Astrocyte (in vitro differentiated cells and primary cell): Measurements from ENCODE around the gene PDCD1. TPM values are rescaled to one million over a fixed set of nuclear protein-coding genes. Genes with fewer than 3 reads are reported as not detected.

Source experiments
- DNase-seq: peaks from one replicate; pipeline ENCODE4 v3.0.0-alpha.2; 2010; ENCODE audit warnings: low read depth
- FAIRE-seq: peaks from 2 replicates; lab custom pipeline; 2011; peaks lifted over from hg19 to GRCh38; lab: Jason Lieb, UNC
- H2AFZ ChIP-seq: 2 replicates; pipeline ENCODE4 v1.6.0; 2012; ENCODE audit warnings: low read depth, low read length, inconsistent platforms
- H3K27ac ChIP-seq: 2 replicates; pipeline ENCODE4 v1.5.1; 2011; ENCODE audit warnings: low read depth, low read length, inconsistent platforms
- H3K27me3 ChIP-seq: 2 replicates; pipeline ENCODE4 v1.6.0; 2011; ENCODE audit warnings: low read length, inconsistent platforms; ENCODE audit not compliant: insufficient read depth
- H3K36me3 ChIP-seq: 2 replicates; pipeline ENCODE4 v1.5.1; 2011; ENCODE audit warnings: low read length, inconsistent platforms; ENCODE audit not compliant: insufficient read depth
- H3K4me1 ChIP-seq: 2 replicates; pipeline ENCODE4 v1.5.1; 2011; ENCODE audit warnings: low read length, inconsistent platforms; ENCODE audit not compliant: insufficient read depth
- H3K4me2 ChIP-seq: 2 replicates; pipeline ENCODE4 v1.6.0; 2012; ENCODE audit warnings: low read length, inconsistent platforms
- H3K4me3 ChIP-seq: 2 replicates; pipeline ENCODE4 v1.5.1; 2011; ENCODE audit warnings: low read depth, mild to moderate bottlenecking, low read length, inconsistent platforms; ENCODE audit not compliant: insufficient read depth
- H3K79me2 ChIP-seq: 2 replicates; pipeline ENCODE4 v1.6.0; 2012; ENCODE audit warnings: mild to moderate bottlenecking, low read length, inconsistent platforms; ENCODE audit not compliant: insufficient read depth
- H3K9ac ChIP-seq: 2 replicates; pipeline ENCODE4 v1.6.0; 2012; ENCODE audit warnings: mild to moderate bottlenecking, low read length, inconsistent platforms
- H3K9me3 ChIP-seq: 2 replicates; pipeline ENCODE4 v1.5.1; 2012; ENCODE audit warnings: low read depth, mild to moderate bottlenecking, low read length, inconsistent platforms; ENCODE audit not compliant: insufficient read depth
- H4K20me1 ChIP-seq: 2 replicates; pipeline ENCODE4 v1.6.0; 2012; ENCODE audit warnings: low read length, inconsistent platforms; ENCODE audit not compliant: insufficient read depth
- H3K27ac Mint-ChIP-seq: one replicate; pipeline ENCODE4 v1.8.0; 2021; ENCODE audit warnings: mild to moderate bottlenecking, mixed read lengths; ENCODE audit not compliant: unreplicated experiment
- H3K27me3 Mint-ChIP-seq: one replicate; pipeline ENCODE4 v1.8.0; 2021; ENCODE audit warnings: low read depth, mixed read lengths; ENCODE audit not compliant: unreplicated experiment
- H3K36me3 Mint-ChIP-seq: one replicate; pipeline ENCODE4 v1.8.0; 2021; ENCODE audit warnings: low read depth, mixed read lengths; ENCODE audit not compliant: unreplicated experiment
- H3K4me1 Mint-ChIP-seq: one replicate; pipeline ENCODE4 v1.8.0; 2021; ENCODE audit warnings: low read depth, mixed read lengths; ENCODE audit not compliant: unreplicated experiment
- H3K4me3 Mint-ChIP-seq: one replicate; pipeline ENCODE4 v1.8.0; 2021; ENCODE audit warnings: mild to moderate bottlenecking, moderate library complexity, mixed read lengths; ENCODE audit not compliant: unreplicated experiment
- H3K9me3 Mint-ChIP-seq: one replicate; pipeline ENCODE4 v1.8.0; 2021; ENCODE audit warnings: mild to moderate bottlenecking, mixed read lengths; ENCODE audit not compliant: unreplicated experiment
- EZH2 ChIP-seq: IDR thresholded peaks from 2 replicates; pipeline ENCODE4 v1.6.1; 2012; ENCODE audit warnings: mild to moderate bottlenecking, low read length, inconsistent platforms; ENCODE audit not compliant: insufficient read depth
- total RNA-seq: library from RNA; stranded (reverse); gene quantifications from 2 replicates; pipeline ENCODE4 v1.2.1, GENCODE V29; 2021
- TF ChIP-seq, protein P1 (sequence below): IDR thresholded peaks from 2 replicates; pipeline ENCODE4 v1.5.1; 2011; ENCODE audit warnings: low read depth, mild to moderate bottlenecking, inconsistent platforms, low read length, moderate library complexity; ENCODE audit not compliant: insufficient read depth

PDCD1 gene
- total RNA-seq, 1 donor from 2014 or later: not detected

DNA sequence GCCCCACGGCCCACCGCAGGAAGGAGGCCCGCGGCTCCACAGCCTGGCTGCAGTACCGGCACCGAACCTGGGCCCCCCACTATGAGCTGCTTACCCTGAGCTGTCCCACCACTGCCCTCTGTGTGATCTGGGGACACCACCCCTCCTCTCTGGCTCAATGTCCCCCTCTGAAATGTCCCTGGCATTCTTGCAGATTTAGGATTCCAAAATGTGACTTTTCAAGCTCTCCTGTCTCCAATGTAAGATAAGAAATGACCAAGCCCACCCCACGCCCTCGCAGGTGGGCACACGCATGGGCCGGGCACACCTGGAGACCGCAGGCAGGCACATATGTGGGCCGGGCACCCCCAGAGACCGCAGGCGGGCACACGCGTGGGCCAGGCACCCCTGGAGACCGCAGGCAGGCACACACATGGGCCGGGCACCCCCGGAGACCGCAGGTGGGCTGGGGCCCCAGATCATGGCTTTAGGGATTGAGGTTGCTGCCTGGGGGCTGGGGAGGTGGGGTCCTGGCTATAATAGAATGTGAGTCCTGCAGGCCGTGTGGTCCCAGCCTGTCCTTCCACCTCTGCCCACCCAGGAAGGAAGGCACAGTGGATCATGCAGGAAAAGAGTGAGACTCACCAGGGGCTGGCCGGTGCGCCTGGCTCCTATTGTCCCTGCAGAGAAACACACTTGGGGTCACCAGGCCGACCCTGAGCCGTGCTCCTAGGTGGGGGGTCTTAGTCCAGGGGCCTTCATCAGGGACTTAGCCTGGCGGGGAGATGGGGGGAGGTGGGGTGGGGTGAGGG lies 7.2 kb downstream of the PDCD1 start:
- H3K36me3 Mint-ChIP-seq: no peaks in the 10 kb centered on the region
- H3K4me3 ChIP-seq: no peak overlapping the region
- no peak for DNase-seq
- peaks cover 1% of the 10 kb centered on the region for H3K27me3 ChIP-seq
- FAIRE-seq: no peak
- no peaks in the 10 kb centered on the region for H3K9me3 Mint-ChIP-seq
- H4K20me1 ChIP-seq: no peaks in the 10 kb centered on the region
- no peak overlapping the region for H3K27ac ChIP-seq
- H2AFZ ChIP-seq: no peak overlapping the region
- H3K4me2 ChIP-seq: no peak overlapping the region
- TF ChIP-seq EZH2: no peak
- TF ChIP-seq, protein P1, sequence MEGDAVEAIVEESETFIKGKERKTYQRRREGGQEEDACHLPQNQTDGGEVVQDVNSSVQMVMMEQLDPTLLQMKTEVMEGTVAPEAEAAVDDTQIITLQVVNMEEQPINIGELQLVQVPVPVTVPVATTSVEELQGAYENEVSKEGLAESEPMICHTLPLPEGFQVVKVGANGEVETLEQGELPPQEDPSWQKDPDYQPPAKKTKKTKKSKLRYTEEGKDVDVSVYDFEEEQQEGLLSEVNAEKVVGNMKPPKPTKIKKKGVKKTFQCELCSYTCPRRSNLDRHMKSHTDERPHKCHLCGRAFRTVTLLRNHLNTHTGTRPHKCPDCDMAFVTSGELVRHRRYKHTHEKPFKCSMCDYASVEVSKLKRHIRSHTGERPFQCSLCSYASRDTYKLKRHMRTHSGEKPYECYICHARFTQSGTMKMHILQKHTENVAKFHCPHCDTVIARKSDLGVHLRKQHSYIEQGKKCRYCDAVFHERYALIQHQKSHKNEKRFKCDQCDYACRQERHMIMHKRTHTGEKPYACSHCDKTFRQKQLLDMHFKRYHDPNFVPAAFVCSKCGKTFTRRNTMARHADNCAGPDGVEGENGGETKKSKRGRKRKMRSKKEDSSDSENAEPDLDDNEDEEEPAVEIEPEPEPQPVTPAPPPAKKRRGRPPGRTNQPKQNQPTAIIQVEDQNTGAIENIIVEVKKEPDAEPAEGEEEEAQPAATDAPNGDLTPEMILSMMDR: no peak
- no peaks in the 10 kb centered on the region for H3K4me1 Mint-ChIP-seq
- no peaks in the 10 kb centered on the region for H3K79me2 ChIP-seq
- H3K9ac ChIP-seq: no peak overlapping the region
- no peaks in the 10 kb centered on the region for H3K36me3 ChIP-seq
- peaks cover 9% of the 10 kb centered on the region for H3K4me1 ChIP-seq
- no peak overlapping the region for H3K4me3 Mint-ChIP-seq
- peaks cover 15% of the 10 kb centered on the region for H3K27me3 Mint-ChIP-seq
- H3K9me3 ChIP-seq: no peaks in the 10 kb centered on the region
- no peak overlapping the region for H3K27ac Mint-ChIP-seq

GRCh38 chr2:241850544-241851324 lies 8.0 kb downstream of the PDCD1 start:
- Histone ChIP-seq H3K27ac (no peak overlapping the region), H3K9ac (no peak overlapping the region), H3K9me3 (no peaks in the 10 kb centered on the region), H3K4me1 (peaks cover 9% of the 10 kb centered on the region), H3K79me2 (no peaks in the 10 kb centered on the region), H3K36me3 (no peaks in the 10 kb centered on the region), H3K4me3 (no peak overlapping the region), H3K27me3 (peaks cover 7% of the 10 kb centered on the region), H3K4me2 (no peak overlapping the region), H2AFZ (no peak overlapping the region), H4K20me1 (no peaks in the 10 kb centered on the region)
- H3K27me3 Mint-ChIP-seq: peaks cover 19% of the 10 kb centered on the region
- TF ChIP-seq, protein P1: no peak
- no peak for TF ChIP-seq EZH2
- H3K4me3 Mint-ChIP-seq: no peak overlapping the region
- no peaks in the 10 kb centered on the region for H3K9me3 Mint-ChIP-seq
- no peak overlapping the region for H3K27ac Mint-ChIP-seq
- FAIRE-seq (no peak), DNase-seq (no peak)
- H3K36me3 Mint-ChIP-seq: peaks cover 2% of the 10 kb centered on the region
- H3K4me1 Mint-ChIP-seq: no peaks in the 10 kb centered on the region
